Activated effector memory CD4-positive, alpha-beta T cell treated with anti-CD3 and anti-CD28 coated beads, Interleukin-2, amount 50 U/mL, for 16 hours (primary cell): ENCODE results near the gene PI4KA.
"Not testable (repeated sequence)": the region's sequence is repeated elsewhere in the genome, so short reads cannot be mapped to it uniquely, and the experiment has no call there.

Experiments used
- DNase-seq: peaks from one replicate; pipeline ENCODE4 v3.0.0-alpha.2; 2020

The PI4KA gene

DNA sequence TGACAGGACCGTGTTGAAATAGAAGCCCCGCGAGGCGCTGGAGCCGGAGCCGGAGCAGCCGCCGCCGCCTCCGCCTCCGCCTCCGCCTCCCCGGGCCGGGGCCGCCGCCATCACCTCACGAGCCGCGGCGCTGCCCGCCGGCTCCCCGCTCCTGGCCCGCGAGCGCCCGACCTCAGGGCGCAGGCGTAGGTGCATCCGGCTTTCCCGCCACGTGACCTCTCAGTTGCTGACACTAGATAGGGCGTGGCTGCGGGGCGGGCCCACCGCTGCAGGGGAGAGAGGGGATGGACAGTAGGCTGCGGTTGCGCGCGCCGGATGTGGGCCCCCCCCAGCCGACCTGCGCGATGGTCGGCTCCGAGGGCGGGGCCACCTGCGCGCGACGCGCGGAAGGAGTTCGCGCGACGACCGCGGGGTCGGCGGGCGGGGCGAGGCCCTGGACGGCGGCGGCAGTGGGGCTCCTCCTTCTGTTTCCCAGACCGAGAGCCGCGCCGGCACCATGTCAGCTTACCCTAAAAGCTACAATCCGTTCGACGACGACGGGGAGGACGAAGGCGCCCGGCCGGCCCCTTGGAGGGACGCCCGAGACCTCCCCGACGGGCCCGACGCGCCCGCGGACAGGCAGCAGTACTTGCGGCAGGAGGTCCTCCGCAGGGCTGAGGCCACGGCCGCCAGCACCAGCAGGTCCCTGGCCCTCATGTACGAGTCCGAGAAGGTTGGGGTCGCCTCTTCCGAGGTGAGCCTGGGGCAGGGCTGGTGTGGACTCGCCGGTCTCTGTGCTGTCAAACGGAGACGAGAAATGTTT lies at the start of gene PI4KA, which contains the start of gene SNAP29:
PI4KA (minus strand) TSS at position 197 of the 802 bp plus-strand sequence; CDS start at position 111, 86 bp downstream.
SNAP29 (plus strand) TSS at position 393 of the 802 bp plus-strand sequence; CDS start at position 497, 104 bp downstream.
- peak; percentile 99 for DNase-seq

GRCh38 chr22:20906387-20906767 lies 47.8 kb upstream of the PI4KA start:
- DNase-seq: no peak

GRCh38 chr22:20905415-20906386 lies 47.1 kb upstream of the PI4KA start:
- no peak for DNase-seq

- DNase-seq: no peak
Observed at GRCh38 chr22:20904980-20905355, 46.4 kb upstream of the PI4KA start.

DNA sequence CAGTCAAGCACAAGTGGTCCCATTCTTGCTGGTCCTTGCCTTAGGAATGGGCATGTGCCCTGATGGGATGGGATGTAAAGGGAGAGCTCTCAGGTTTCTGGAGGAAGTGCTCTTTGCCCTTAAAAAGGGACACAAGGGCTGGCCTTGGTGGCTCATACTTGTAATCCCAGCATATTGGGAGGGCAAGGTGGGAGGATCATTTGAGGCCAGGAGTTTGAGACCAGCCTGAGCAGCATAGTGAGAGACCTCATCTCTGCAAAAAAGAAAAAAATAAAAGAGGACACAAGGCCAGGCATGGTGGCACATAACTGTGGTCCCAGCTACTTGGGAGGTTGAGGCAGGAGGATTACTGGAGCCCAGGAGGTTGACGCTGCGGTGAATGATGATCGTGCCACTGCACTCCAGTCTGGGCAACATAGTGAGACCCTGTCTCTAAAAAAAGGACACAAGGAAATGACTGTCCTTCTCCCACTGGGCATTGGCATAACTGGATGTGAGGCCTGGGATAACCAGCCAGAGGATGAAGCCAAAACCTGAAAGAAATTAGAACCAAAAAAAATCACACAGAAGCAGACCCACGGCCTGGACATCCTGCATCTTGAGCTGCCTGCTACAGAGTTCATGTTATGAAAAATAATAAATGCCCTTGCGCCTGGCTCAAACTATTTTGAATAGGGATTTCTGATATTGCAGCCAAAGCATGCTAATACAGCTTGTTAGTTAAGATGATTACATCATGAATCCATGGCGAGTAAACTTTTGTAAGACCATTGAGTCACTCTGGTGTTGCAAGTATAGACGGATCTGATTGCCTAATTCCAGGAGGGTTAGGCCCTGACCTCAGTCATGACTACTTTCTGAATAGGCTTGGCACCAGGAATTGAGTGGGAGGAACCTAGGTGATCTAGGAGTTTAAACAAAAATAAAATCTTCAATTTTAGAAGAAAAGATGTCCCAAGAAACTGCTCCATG lies 45.7 kb upstream of the PI4KA start:
- DNase-seq: no peak

DNA sequence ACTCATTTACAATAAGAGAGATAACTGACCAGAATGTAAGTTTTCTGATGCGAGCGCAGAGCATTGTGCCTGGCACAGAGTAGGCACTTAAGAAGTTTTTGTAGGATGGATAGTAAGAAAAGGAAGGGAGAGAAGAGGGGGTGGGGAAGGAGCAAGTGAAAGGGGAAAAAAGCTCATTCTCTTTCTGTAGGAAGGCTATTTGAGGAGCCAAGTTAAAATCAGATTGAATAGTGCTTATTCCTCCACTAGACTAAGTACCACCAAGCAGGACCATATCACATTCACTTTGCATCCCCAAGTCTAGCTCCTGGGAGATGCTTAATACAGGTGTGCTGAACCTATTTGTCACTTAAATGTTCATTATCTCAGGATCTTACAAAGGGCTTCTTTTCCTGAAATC lies 44.5 kb upstream of the PI4KA start:
- no peak for DNase-seq

GRCh38 chr22:20901093-20902033 lies 42.8 kb upstream of the PI4KA start:
- DNase-seq: not testable (repeated sequence)

DNA sequence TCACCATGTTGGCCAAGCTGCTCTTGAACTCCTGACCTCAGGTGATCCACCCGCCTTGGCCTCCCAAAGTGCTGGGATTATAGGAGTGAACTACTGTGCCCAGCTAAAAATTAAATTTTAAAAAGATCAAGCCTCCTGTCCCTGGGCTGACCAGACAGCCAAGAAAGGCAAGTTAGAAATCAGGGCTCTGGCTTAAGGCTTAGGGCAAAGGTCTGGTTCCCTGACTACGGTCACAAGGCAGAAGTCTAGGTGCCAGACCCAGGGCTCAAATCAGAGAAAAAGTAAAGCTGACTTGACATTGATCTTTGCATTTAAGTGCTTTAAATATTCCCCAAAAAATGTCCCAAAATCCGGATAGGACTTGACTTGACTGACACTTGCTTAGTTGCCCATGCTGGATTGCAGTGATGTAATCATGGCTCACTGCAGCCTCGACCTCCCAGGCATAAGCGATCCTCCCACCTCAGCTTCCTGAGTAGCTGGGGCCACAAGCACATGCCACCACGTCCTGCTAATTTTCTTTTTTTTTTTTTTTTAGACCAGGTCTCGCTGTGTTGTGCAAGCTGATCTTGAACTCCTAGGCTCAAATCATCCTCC lies 41.3 kb upstream of the PI4KA start:
- DNase-seq: no peak

DNA sequence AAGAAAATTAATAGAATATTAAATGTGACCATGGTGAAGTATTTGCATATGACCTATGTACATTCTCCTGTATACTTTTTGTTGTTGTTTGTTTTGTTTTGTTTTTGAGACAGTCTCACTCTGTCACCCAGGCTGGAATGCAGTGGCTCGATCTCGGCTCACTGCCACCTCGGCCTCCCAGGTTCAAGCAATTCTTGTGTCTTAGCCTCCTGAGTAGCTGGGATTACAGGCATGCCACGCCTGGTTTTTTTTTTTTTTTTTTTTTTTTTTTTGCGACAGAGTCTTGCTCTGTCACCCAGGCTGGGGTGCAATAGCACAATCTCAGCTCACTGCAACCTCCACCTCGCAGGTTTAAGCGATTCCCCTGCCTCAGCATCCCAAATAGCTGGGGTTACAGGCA lies 39.1 kb upstream of the PI4KA start:
- DNase-seq: not testable (repeated sequence)

DNA sequence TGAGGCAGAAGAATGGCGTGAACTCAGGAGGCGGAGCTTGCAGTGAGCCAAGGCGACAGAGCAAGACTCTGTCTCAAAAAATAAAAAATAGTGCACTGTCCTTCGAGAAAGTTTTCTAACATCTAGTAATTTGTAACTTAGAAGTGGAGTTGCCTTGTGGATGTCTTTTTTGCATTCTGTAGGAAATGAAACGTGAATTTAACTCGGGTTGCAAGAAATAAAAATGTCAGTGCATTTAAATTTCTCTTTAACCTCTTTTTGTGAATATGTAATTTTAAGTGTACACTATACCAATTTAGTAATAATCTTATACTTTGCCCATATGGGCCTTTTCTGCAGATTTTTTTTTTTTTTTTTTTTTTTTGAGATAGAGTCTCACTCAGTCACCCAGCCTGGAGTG lies 32.4 kb upstream of the PI4KA start:
- DNase-seq: no peak

DNA sequence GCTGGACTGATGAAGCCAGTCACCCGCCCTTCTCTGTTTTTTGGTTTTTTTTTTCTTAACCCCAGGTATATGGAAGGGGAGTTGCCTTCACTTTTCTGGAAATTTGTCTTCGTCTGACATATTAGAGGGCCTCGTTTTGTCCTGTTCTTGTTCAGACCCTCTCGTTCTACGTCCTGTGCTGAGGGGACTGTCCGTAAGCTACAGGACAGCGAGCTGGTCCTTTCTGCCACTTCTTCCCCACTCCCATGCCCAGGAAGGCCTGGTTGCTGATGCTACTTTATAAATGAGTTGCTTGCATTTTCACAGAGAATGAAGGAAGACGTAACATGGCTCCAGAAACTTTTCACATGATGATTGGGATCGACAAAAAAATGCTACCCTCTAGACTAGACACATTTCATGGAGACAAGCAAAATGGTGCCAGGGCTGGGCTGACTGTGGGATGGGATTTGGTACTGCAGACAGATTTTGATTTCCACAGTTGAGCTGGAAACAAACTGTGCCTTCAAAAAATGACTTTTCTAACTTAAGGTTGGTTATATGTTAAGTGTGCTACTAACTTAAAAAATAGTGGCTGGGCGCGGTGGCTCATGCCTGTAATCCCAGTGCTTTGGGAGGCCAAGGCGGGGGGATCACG lies 31.4 kb upstream of the PI4KA start:
- DNase-seq: no peak

GRCh38 chr22:20889025-20889704 lies 30.6 kb upstream of the PI4KA start:
- no peak for DNase-seq

GRCh38 chr22:20887375-20887774 lies 28.8 kb upstream of the PI4KA start:
- DNase-seq: no peak

DNA sequence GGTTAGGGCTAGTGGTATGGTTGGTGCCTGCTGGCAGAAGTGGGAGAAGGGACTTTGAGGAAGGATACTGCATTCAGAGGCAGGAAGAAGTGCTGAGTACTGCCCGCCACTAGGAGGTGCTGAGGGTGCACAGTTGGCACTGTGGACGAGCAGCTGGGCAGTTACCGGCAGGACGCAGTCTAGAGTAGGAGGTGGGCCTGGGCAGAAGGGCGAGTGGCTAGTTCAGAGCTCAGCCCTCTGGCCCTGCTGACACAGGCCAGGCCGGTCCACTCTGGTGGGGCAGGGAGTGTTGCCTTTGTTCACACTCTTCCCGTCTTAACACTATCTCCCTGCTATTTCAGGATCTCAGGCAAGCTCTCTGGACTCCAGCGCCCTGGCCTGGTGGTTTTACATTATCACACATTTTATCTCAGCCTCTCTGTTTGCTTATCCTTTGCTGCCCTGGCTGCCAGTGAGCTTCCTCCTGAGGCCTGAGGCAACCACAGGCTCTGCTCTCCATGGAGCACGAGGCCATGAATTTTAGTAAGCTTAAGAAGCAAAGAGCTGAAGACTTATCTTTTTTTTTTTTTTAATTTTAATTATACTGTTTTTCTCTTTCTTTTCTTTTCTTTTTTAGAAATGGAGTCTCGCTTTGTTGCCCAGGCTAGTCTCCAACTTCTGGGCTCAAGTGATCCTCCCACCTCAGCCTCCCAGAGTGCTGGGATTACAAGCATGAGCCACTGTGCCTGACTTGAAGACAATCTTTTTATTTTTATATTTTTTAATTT lies 27.1 kb upstream of the PI4KA start:
- peak; percentile 71 for DNase-seq

DNA sequence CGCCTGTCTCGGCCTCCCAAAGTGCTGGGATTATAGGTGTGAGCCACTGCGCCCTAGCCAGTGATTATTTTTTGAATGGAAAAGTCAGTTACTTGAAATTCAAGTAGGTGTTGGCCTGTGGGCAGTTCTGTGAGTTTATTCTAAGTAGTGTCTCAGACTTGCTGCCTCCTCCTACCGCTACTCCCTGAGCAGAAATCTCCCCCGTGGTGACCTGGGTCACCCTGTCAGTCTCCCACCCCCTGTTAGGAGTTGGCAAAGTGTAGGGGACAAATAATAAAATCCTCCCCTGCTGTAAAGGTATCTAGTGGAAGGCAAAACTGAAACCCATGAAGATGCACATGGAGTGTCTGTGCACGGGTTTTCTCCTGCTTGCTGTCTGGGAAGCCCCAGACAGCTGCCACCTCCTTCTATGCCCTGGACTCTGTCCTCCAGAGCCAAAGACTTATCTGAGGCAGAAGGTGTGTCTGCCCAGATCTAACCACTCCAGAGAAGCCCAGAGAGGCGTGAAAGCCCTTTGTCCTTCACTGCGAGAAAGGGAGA lies 26.5 kb upstream of the PI4KA start:
- DNase-seq: no peak

- no peak for DNase-seq
Observed at GRCh38 chr22:20884454-20884853, 25.8 kb upstream of the PI4KA start.

DNA sequence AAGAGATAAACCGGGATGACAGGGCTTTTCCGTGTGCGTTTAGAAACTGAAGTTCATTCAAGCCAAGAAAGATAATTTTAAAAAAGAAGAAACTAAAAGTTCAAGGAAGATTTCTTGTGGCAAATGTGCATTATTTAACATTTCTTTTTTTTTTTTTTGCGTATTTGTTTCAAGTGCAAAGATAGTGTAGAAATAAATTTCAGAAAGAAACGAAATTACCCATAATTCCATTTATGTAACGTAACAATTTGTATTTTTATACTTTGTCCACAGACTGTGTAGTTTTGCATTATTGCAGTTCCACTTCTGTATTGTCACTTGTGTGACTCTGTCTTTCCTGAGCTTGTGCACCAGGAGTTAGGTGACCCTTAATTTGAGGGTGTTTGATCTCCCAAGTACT lies 24.2 kb upstream of the PI4KA start:
- no peak for DNase-seq
